GM19035 (cell line): ENCODE results near the gene ARMC8.

Experiments
- ATAC-seq: cut with Tn5 transposase; IDR thresholded peaks from one replicate; pipeline ENCODE4 v1.9.1; 2021; ENCODE audit not compliant: unreplicated experiment

The ARMC8 gene

DNA sequence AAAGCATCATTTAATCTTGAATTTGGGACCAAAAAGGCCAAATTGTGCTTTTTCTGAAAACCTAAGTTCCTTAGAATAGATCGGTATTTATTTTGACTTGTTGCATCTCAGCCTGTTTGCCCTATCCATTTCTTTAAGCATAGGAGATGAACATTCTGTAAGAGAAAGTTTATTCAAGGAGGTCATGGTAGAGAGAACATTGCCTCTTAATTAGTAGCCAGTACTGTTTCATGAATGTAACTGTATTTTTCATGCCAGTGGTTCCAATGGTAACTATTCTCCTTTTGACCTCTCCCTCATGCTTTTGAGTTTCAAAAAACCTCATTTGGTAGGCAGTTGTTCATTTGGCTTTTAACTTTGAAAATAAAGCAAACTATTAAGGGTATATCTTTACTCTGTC lies 55.4 kb downstream of the ARMC8 start:
- ATAC-seq: no peak

- ATAC-seq: no peak
These were observed 57.9 kb downstream of the ARMC8 start for GRCh38 chr3:138245026-138245425.

DNA sequence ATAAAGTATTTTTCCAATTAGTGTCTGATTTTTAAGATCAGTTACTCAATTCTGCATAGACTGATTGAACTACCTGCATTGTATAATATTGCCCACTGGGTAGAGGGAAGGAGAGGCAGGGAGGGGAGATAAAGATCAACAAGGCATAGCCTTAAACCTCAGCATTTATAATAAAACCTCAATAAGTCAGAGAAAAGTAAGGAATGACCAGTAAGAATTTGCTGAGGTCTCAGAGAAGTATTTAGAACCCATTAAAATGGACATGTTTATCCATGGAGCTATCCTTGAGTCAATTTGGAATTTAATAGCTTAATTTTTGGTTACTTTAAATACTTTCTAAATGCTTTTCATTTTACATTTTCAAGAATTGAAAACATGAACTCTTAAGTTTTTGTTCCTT lies 62.5 kb downstream of the ARMC8 start:
- ATAC-seq: no peak

DNA sequence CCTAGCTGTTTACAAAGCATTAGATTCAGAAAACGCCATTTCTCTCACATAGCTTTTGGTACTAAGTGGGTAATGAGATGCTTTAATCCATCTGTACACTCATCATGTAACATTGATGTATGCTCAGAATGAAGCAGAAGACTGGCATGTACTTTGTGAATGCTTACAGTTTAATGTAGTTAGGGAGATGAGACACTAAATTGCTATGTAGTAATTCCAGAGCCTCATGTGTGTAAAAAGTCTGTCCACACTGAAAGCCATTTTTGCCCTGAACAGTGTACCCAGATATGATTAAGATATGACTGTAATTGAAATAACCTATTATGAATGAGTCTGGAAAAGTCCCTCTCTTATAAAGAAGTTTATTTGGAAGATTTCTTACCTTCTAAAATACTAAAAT lies 66.5 kb downstream of the ARMC8 start:
- ATAC-seq: no peak

GRCh38 chr3:138254216-138254615 lies 67.1 kb downstream of the ARMC8 start:
- ATAC-seq: no peak

GRCh38 chr3:138256022-138256421 lies 68.9 kb downstream of the ARMC8 start:
- no peak for ATAC-seq

GRCh38 chr3:138257986-138258385 lies 70.9 kb downstream of the ARMC8 start:
- no peak for ATAC-seq

- no peak for ATAC-seq
These were observed 72.0 kb downstream of the ARMC8 start for GRCh38 chr3:138259126-138259525.

DNA sequence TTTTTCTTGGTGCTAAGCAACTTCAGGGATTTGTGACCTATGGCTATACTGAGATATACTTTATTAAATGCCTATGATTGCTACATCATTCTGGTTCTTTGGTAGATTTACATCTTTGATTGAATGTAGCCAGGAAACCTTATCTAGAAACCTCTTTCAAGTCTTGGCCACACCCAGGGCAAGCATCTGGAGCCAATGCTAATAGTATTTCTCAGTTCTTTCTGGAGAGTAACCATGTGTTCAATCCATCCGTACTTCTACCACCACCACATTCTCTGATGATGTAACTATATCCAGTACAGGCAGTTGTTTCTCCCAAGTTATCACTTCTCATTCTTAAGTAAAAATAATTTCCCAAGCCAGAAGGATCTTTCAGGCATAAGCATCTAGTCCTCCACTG lies 73.5 kb downstream of the ARMC8 start:
- no peak for ATAC-seq

GRCh38 chr3:138263104-138263503 lies 76.0 kb downstream of the ARMC8 start:
- ATAC-seq: no peak

- no peak for ATAC-seq
These were observed 78.6 kb downstream of the ARMC8 start for GRCh38 chr3:138265745-138266144.

GRCh38 chr3:138267083-138267482 lies 80.0 kb downstream of the ARMC8 start:
- no peak for ATAC-seq

GRCh38 chr3:138270245-138270644 lies 83.1 kb downstream of the ARMC8 start:
- ATAC-seq: no peak

- ATAC-seq: no peak
These were observed 84.2 kb downstream of the ARMC8 start for GRCh38 chr3:138271189-138271794.

- no peak for ATAC-seq
These were observed 94.5 kb downstream of the ARMC8 start for GRCh38 chr3:138281561-138281960.

GRCh38 chr3:138282836-138283235 lies 95.7 kb downstream of the ARMC8 start:
- no peak for ATAC-seq

- no peak for ATAC-seq
These were observed 97.0 kb downstream of the ARMC8 start for GRCh38 chr3:138284079-138284478.

GRCh38 chr3:138284957-138285477 lies 97.9 kb downstream of the ARMC8 start:
- no peak for ATAC-seq

- ATAC-seq: no peak
These were observed 102.2 kb downstream of the ARMC8 start for GRCh38 chr3:138289260-138289659.

DNA sequence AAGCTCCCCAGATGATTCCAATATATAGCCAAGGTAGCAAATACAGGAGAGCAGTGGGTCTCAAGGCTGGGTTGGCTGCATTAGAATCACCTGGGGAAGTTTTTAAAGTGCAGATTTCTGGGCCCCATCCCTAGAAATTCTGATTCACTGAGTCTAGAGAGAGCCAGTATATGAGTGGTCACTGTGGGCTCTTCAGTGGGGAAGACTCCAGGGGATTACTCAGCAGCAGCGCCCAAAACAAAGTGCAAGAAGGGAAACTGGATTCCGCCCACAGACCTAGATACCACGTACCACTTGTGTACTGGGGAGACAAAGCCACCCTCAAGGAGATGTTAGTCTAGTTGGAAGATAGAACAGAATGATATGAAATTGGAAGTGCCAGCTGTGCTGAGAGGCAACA lies 102.6 kb downstream of the ARMC8 start:
- ATAC-seq: no peak

- ATAC-seq: no peak
These were observed 109.5 kb downstream of the ARMC8 start for GRCh38 chr3:138296639-138297038.

GRCh38 chr3:138297059-138297607 lies 110.0 kb downstream of the ARMC8 start:
- ATAC-seq: no peak

- ATAC-seq: no peak
These were observed 110.8 kb downstream of the ARMC8 start for GRCh38 chr3:138297876-138298275.
